ENCODE data around the gene SP4.

SP4 gene

DNA sequence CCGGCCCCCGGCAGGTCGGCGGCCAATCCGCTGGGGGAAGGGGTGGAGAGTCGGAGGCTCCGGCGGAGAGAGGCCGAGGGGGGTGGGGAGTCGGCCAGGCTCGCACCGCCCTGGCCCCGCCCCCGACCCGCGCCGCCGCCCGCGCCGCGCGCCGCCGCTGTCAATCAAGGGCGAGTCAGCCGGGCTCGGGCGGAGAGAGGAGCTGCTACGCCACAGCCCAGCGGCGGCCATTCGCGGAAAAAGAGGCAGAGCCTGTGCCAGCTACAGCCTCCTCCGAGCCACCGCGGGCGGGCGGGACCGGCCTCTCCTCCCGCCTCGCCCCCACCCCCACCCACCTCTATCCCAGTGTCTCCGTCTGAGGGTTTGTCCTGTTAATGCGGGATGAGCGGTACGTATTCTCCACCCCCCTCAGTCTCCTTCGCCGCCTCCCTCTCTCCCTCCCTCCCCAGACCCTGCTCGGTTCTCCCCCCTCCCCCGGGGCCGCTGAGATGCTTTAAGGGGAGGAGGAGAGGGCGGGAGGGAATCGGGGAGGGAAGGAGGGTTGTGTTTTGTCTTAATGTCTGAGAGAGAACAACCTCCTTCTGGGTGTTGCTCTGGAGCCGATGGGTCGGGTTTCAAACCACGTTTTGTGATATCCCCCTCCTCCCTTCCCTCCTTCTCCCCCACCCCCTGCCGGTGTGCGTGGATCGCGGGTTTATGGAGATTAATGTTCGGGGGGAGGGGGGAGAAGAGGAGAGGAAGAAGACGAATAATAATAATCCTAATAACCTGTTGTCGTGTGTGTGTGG lies at the start of gene SP4:
SP4 (plus strand) TSS at position 213 of the 788 bp plus-strand sequence; CDS start at position 382, 169 bp downstream.
- peak; percentile 96 for DNase-seq

- no peak for DNase-seq
Observed at GRCh38 chr7:21383227-21384220, 44.4 kb upstream of the SP4 start.

DNA sequence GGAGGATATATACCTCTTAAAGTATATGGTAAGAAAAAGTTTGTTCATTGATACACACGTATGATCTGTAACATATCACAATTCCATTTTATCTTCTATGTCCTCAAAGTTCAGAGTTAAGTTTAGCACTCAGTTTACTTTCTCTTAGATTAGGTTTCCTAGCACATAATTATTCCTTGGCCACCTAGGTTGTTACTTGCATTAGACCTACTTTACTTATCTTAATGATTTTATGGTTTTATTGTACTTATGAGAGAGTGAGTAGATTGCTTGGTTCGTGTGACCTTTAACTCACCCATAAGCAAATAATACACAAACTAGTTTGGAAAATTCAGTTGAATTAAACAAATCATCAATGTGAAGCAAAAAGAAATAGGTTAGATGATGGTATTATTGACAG lies 33.9 kb upstream of the SP4 start:
- DNase-seq = no peak

DNA sequence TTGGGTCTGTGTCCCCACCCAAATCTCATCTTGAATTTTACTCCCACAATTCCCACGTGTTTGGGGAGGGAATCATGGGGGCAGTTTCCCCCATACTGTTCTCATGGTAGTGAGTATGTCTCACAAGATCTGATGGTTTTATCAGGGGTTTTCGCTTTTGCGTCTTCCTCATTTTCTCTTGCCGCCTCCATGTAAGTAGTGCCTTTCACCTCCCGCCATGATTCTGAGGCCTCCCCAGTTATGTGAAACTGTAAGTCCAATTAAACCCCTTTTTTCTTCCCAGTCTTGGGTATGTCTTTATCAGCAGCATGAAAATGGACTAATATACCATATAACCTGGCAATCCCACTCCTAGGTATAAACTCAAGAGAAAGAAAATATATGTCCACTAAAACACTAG lies 25.9 kb upstream of the SP4 start:
- DNase-seq = no peak

- no peak for DNase-seq
Observed at GRCh38 chr7:21407796-21408480, 19.9 kb upstream of the SP4 start.

- DNase-seq = no peak
Observed at GRCh38 chr7:21408481-21408820, 19.4 kb upstream of the SP4 start.

GRCh38 chr7:21412410-21412851 lies 15.5 kb upstream of the SP4 start:
- no peak for DNase-seq

DNA sequence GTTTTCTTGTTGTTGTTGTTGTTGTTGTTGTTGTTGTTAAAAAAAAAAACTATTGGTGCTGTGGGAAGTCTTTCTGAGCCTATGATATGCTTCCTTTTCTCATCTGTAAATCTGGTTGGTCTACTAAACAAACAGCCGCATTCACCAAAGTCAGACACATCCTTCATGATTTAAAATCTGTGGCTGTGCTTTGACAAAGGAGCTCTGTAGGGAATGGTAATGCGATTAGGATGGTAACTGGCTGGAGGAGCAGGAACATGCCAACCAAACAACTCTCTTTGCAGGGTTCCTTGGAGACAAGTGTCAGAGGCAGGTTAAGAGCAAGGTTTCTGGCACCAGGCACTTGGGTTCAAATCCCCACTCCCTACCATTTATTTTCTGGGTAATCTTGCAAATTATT lies 14.9 kb upstream of the SP4 start:
- DNase-seq = no peak

DNA sequence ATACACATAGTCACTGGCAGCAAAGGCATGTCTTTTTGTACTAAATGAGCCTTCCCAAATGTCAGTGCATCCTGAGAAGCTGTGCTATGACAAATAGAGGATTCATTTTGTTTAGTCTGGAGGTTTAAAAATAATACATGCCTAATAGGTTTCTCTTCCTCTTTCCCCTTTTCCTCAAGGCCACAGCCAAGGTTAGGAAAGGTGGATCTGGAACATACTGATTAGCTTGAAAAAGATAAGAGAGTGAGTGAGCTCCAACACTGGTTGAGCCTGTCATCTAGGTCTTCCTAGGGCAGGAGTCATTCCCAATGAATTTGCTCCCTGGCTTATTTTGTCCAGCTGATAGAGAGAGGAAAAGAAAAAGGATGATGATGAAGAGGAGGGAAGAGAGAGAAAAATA lies 14.4 kb upstream of the SP4 start:
- DNase-seq = no peak

DNA sequence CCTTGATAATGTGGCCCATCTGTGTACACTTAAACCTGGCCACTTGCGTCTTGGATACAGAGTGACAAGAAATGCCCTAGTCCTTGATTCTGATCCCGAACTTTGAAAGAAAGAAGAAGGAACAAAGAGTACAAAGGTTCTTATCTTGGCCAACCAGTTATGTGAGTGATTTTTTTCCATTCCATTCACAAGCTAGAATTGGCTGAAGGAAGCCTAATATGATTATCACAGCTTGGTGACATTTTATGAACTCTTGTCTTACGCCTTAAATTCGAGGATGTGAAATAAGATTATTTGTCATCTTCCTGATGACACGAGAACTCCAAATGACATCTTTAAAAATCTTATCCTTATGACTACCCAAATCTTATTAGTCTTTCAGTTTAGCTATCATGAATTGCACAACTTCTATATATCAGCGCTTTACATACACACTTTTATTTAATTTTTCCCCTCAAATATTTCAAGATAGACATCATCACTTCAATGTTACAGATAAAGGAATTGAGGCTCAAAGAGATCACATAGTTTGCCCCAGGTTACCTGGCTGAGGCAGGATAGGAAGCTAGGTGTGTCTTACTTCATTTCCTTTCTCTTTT lies 13.0 kb upstream of the SP4 start:
- DNase-seq = no peak

DNA sequence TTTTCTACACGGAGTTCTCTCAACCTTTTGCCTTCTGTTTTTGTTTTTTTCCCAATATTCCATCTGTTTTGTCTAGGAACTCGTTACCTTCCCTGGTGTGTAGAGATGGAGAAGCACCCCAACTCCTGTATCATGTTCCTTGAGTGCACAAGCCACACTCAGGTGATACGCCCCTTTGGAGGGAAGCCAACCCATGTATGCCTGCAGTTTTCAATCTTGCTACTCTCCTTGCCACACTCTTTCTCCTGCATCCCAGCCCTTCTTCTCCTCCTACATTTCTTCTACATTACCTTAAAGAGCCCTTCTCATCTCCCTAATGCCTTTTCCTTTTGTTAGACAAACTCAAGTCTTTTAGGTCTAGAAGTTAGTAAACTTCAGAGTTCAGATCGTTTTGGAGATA lies 10.2 kb upstream of the SP4 start:
- no peak for DNase-seq

DNA sequence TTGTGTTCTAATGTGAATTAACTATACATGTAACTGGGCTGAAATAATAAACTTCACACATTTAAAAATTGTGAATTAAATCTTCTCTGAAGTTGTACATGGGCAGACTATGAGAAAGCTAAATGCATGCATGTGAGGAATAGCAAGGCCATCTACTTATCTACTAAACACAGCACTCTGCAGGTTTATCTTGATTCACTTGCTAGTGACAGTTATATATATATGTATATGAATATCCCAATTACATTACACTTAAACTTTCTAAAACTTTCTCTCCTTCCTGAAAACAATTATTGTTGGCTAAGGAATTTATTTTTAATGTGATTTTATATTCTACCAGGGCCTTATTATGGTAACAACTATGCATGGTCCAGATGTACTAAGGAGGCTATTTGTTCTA lies 5.1 kb upstream of the SP4 start:
- DNase-seq = no peak

DNA sequence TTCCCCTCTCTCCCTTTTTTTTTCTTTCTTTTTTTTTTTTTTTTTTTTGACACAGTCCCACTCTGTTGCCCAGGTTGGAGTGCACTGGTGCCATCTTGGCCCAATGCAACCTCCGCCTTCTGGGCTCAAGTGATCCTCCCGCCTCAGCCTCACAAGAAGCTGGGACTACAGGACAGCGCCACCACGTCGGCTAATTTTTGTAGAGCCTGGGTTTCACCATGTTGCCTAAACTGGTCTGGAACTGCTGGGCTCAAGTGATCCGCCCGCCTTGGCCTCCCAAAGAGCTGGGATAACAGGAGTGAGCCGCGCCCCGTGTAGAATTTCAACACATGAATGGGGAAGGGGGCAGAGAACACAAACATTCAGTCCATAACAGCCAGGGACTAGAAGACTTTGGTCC lies 2.6 kb upstream of the SP4 start:
- DNase-seq = no peak

- no peak for DNase-seq
Observed at GRCh38 chr7:21426286-21427181, 1.3 kb upstream of the SP4 start.

DNA sequence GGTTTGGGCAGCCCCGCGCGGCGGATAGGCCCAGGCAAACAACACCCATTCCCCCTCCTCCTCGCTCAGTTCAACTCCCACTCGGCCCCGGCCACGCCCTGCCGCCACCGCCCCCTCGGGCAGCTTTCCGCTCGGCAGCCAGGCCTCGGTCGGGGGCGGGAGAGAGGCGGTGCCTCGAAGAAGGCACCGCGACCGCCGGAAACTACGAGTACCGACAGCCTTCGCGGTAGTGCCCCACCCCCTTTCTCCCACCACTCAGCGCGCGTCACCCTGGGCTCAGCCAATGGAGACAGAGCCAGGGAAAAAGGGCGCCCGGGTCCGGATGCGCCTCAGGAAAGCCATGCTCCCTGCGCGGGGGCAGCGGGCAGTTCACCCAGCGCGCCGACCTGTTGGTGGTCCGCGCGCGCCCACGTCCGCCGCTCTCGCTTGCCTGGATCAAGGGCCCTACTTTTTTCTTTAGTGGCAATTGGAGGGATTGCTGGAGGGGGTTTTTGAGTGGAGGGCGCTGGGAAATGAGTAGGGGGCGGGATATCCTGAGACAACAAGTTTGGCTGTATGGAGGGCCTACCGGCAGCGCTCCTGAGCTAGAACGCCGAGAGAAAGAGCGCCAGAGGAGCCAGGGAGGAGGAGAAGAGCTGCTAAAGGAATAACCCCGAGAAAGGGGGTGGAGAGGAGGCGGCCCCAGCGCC lies 557 bp upstream of the SP4 start:
- peak; percentile 100 for DNase-seq

DNA sequence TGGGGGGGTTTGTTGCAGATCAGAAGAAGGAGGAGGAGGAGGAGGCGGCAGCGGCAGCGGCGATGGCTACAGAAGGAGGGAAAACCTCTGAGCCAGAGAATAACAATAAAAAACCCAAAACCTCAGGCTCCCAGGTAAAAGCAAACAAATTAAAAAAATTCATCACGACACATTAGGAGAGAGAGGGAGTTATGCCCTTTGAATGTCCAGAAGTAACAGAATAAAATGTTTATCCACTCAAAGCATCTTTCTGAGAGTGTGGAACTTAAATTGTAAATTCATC lies 717 bp downstream of the SP4 start:
- no peak for DNase-seq

GRCh38 chr7:21429021-21429420 lies 1.1 kb downstream of the SP4 start:
- DNase-seq = no peak

DNA sequence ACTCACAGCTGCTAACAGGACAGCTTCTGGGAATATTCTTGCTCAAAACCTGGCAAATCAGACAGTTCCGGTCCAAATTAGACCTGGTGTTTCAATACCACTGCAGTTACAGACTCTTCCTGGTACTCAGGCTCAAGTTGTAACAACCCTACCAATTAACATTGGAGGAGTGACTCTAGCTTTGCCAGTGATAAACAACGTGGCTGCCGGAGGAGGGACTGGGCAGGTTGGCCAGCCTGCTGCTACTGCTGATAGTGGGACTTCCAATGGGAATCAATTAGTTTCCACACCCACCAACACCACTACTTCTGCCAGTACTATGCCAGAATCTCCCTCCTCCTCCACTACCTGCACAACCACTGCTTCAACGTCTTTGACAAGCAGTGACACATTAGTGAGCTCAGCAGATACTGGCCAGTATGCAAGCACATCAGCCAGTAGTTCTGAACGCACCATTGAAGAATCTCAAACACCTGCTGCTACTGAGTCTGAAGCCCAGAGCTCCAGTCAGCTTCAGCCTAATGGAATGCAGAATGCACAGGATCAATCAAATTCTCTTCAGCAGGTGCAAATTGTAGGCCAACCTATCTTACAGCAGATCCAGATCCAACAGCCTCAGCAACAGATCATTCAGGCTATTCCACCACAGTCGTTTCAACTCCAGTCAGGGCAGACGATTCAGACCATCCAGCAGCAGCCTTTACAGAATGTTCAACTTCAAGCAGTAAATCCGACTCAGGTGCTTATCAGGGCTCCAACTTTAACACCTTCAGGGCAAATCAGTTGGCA lies 2.1 kb downstream of the SP4 start:
- no peak for DNase-seq

- DNase-seq = no peak
Observed at GRCh38 chr7:21430575-21430954, 2.7 kb downstream of the SP4 start.

DNA sequence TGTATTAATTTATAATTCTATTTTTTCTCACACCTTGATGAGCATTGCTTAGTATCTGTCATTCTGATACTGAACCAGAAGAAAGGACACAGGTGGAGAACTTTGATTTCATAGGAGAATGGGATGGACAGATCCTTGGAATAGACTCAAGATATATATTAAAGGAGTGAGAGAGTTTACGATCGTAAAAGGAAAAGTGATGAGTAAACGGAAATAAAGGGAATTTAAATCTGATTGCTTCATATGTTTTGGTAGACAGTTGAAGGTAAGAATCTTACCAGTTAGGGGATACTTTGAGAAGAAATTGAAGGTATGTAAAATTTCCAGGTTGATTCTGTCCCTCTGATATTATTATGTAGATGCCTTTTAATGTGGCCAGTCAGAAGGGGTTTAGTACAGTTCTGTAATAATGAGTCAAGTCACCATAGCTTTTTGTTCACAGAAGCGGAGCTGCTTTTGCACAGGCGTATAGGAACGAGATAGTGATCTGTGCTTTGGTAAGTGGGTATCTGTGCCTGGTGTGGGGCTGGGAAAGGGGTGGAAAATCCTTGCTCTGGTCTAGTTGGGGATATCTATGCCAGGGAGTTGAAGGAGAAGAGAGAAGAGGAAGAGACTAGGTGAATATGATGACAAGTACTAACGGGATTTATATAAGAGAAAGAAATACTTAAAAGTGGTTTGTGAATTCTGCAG lies 15.4 kb downstream of the SP4 start:
- no peak for DNase-seq
